Measurements from ENCODE around the gene SNAP91. TPM values are rescaled to one million over a fixed set of nuclear protein-coding genes. Genes with fewer than 3 reads are reported as not detected.

The SNAP91 gene
- total RNA-seq, 1 experiment from 2014 or later = not detected

GRCh38 chr6:83536034-83536646 is 172.8 kb downstream of the SNAP91 start:
- H3K79me2 ChIP-seq (ENCODE audit: low read length) = no peaks in the 10 kb centered on the region
- H3K4me3 ChIP-seq (ENCODE audit: low read length) = no peak overlapping the region
- DNase-seq (peak; percentile 78), ATAC-seq (peak; percentile 62)
- H3K9me2 ChIP-seq (replicated peaks; ENCODE audit: low read length) = no peaks in the 10 kb centered on the region
- no peaks in the 10 kb centered on the region for H4K20me1 ChIP-seq (ENCODE audit: low read length)
- H3K4me2 ChIP-seq (ENCODE audit: low read length) = no peak overlapping the region
- no peak for TF ChIP-seq EZH2phosphoT487 (IDR thresholded peaks at IDR 0.05; ENCODE audit: borderline replicate concordance, low read length)
- no peak for TF ChIP-seq EZH2 (IDR thresholded peaks at IDR 0.05; ENCODE audit: low read length, unreplicated experiment)
- peak; percentile 93 for TF ChIP-seq CTCF (conservative IDR thresholded peaks at IDR 0.05; ENCODE audit: low read depth, low read length)
- intact Hi-C loops (cut with micrococcal nuclease) = no loop called here
- CTCF ChIA-PET = interaction anchor here (1.0 kb wide), 1 partner anchor 314 kb away, joined by 5 read pairs; no protein-coding TSS in a partner anchor
- POLR2A ChIA-PET (ENCODE audit: unreplicated experiment) = no interaction called here
- H2AFZ ChIP-seq (ENCODE audit: low read length) = no peak overlapping the region
- no peaks in the 10 kb centered on the region for H3K9me3 ChIP-seq (ENCODE audit: low read length)
- no peaks in the 10 kb centered on the region for H3K4me1 ChIP-seq (ENCODE audit: insufficient read depth, low read length)
- H3K27ac ChIP-seq (ENCODE audit: low read length) = no peak overlapping the region
- 0 out of 2 replicates have a peak, but pooled peaks cover 14% of the 10 kb centered on the region for H3K27me3 ChIP-seq (ENCODE audit: low read length)
- H3K9ac ChIP-seq (ENCODE audit: low read length) = no peak overlapping the region
- no peaks in the 10 kb centered on the region for H3K36me3 ChIP-seq (ENCODE audit: low read depth, low read length)
- no TSS peak for BruUV-seq (replicated peaks)
- no peaks in the 10 kb centered on the region for H3F3A ChIP-seq (ENCODE audit: low read length, unreplicated experiment)

GRCh38 chr6:83518816-83519480 is 190.0 kb downstream of the SNAP91 start:
- H3K9me3 ChIP-seq (ENCODE audit: low read length) = no peaks in the 10 kb centered on the region
- no peaks in the 10 kb centered on the region for H3K79me2 ChIP-seq (ENCODE audit: low read length)
- ChIA-PET CTCF (interaction anchor here (0.6 kb wide), 1 partner anchor 100 kb away, joined by 3 read pairs; no protein-coding TSS in a partner anchor), POLR2A (ENCODE audit: unreplicated experiment) (interaction anchor here (0.6 to 0.7 kb wide), 2 partner anchors 85 to 450 kb away, joined by 4 to 7 read pairs; no protein-coding TSS in a partner anchor)
- H3F3A ChIP-seq (ENCODE audit: low read length, unreplicated experiment) = no peaks in the 10 kb centered on the region
- no peak overlapping the region for H2AFZ ChIP-seq (ENCODE audit: low read length)
- ATAC-seq (peak; percentile 35; the same call in 1 of the 2 replicates), DNase-seq (peak; percentile 27)
- H4K20me1 ChIP-seq (ENCODE audit: low read length) = no peaks in the 10 kb centered on the region
- H3K4me1 ChIP-seq (ENCODE audit: insufficient read depth, low read length) = peaks cover 5% of the 10 kb centered on the region; the same call in 1 of the 2 replicates
- H3K27me3 ChIP-seq (ENCODE audit: low read length) = no peaks in the 10 kb centered on the region
- TF ChIP-seq EZH2phosphoT487 (IDR thresholded peaks at IDR 0.05; ENCODE audit: borderline replicate concordance, low read length) (no peak), EZH2 (IDR thresholded peaks at IDR 0.05; ENCODE audit: low read length, unreplicated experiment) (no peak), CTCF (conservative IDR thresholded peaks at IDR 0.05; ENCODE audit: low read depth, low read length) (peak; percentile 60)
- no TSS peak for BruUV-seq (replicated peaks)
- no peaks in the 10 kb centered on the region for H3K36me3 ChIP-seq (ENCODE audit: low read depth, low read length)
- H3K4me3 ChIP-seq (ENCODE audit: low read length) = no peak overlapping the region
- H3K9ac ChIP-seq (ENCODE audit: low read length) = no peak overlapping the region
- intact Hi-C loops (cut with micrococcal nuclease) = loop anchor here (2.0 kb wide), 1 partner anchor 452 kb away; the partner anchor contains the start of gene DOP1A
- no peak overlapping the region for H3K4me2 ChIP-seq (ENCODE audit: low read length)
- no peak overlapping the region for H3K27ac ChIP-seq (ENCODE audit: low read length)
- H3K9me2 ChIP-seq (replicated peaks; ENCODE audit: low read length) = no peaks in the 10 kb centered on the region

- no peaks in the 10 kb centered on the region for H4K20me1 ChIP-seq (ENCODE audit: low read length)
- ChIA-PET POLR2A (ENCODE audit: unreplicated experiment) (no interaction called here), CTCF (no interaction called here)
- H3K79me2 ChIP-seq (ENCODE audit: low read length) = no peaks in the 10 kb centered on the region
- intact Hi-C loops (cut with micrococcal nuclease) = no loop called here
- ATAC-seq (no peak), DNase-seq (peak; percentile 10)
- no peaks in the 10 kb centered on the region for H3K27me3 ChIP-seq (ENCODE audit: low read length)
- H3K4me2 ChIP-seq (ENCODE audit: low read length) = no peak overlapping the region
- H3K4me3 ChIP-seq (ENCODE audit: low read length) = no peak overlapping the region
- H3K36me3 ChIP-seq (ENCODE audit: low read depth, low read length) = no peaks in the 10 kb centered on the region
- H3K9me3 ChIP-seq (ENCODE audit: low read length) = no peaks in the 10 kb centered on the region
- no peaks in the 10 kb centered on the region for H3F3A ChIP-seq (ENCODE audit: low read length, unreplicated experiment)
- no TSS peak for BruUV-seq (replicated peaks)
- TF ChIP-seq EZH2 (IDR thresholded peaks at IDR 0.05; ENCODE audit: low read length, unreplicated experiment) (no peak), CTCF (conservative IDR thresholded peaks at IDR 0.05; ENCODE audit: low read depth, low read length) (no peak), EZH2phosphoT487 (IDR thresholded peaks at IDR 0.05; ENCODE audit: borderline replicate concordance, low read length) (no peak)
- no peak overlapping the region for H3K27ac ChIP-seq (ENCODE audit: low read length)
- H3K4me1 ChIP-seq (ENCODE audit: insufficient read depth, low read length) = peaks cover 14% of the 10 kb centered on the region
- no peak overlapping the region for H2AFZ ChIP-seq (ENCODE audit: low read length)
- H3K9me2 ChIP-seq (replicated peaks; ENCODE audit: low read length) = no peaks in the 10 kb centered on the region
- no peak overlapping the region for H3K9ac ChIP-seq (ENCODE audit: low read length)
These were observed 191.4 kb downstream of the SNAP91 start for GRCh38 chr6:83517500-83517899.
